Measurements from ENCODE around the gene ATXN2L. TPM values are rescaled to one million over a fixed set of nuclear protein-coding genes. Genes with fewer than 3 reads are reported as not detected.
A peak's percentile ranks its signal among the peaks of the same experiment; 100 is the strongest.

ATXN2L gene
- total RNA-seq, 1 experiment from 2014 or later, result 264 TPM

DNA sequence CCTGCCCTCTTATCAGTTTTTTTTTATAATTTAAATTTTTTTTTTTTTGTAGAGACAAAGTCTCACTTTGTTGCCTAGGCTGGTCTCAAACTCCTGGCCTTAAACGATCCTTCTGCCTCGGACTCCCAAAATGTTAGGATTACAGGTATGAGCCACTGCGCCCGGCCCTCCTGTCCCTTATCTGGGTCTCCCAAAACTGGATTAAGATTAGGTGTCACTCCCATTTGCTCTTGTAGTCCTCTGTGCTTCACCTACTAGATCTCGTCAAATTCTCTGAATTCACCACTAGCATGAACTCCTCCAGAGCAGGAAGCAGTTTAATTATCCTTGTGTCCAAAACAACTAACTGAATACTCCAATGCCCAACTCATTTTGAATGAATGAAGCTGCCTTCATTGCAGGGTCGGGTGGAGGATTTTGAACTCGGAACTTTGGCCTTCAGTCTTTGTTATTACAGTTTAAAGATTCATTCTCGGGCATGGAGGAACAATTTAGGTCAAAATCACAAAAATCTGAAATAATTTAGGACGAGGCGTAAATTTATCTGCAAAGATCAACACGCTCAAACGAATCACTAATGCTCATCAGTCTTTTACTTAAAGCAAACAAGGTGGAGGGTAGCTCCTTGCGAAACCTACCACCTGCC lies 802 bp upstream of the ATXN2L start:
- CTCF ChIA-PET, result interaction anchor here (0.6 to 1.0 kb wide), 2 partner anchors 121 to 123 kb away, joined by 3 to 4 read pairs; no protein-coding TSS in a partner anchor
- Histone ChIP-seq H2AFZ (ENCODE audit: low read depth, low read length, poor library complexity, severe bottlenecking) (no peak overlapping the region), H3K4me3 (replicated peaks in 1 of 2; ENCODE audit: low read depth in 1 of 2, low read length in 2 of 2) (peak overlapping the region; percentile 66 to 72), H3K4me1 (ENCODE audit: control insufficient read depth in 1 of 2, insufficient read depth in 2 of 2, low read length in 2 of 2) (peaks cover 5 to 22% of the 10 kb centered on the region in 2 experiments; a peak in 3 of 4 replicates), H3K4me2 (ENCODE audit: low read length) (peak overlapping the region; percentile 73), H3K36me3 (ENCODE audit: control insufficient read depth in 1 of 2, insufficient read depth in 2 of 2, low read length in 2 of 2) (peaks cover 19 to 21% of the 10 kb centered on the region in 2 experiments), H3K27me3 (ENCODE audit: insufficient read depth, low read length) (no peaks in the 10 kb centered on the region), H3K9ac (ENCODE audit: low read length) (peak overlapping the region; percentile 100), H4K20me1 (ENCODE audit: insufficient read depth) (peaks cover 5% of the 10 kb centered on the region; the same call in 1 of the 2 replicates), H3K9me2 (ENCODE audit: insufficient read depth) (no peaks in the 10 kb centered on the region), H3K27ac (ENCODE audit: low read depth, low read length) (peak overlapping the region; percentile 100), H3K79me2 (ENCODE audit: insufficient read depth, low read length) (peaks cover 46% of the 10 kb centered on the region), H3K9me3 (ENCODE audit: control insufficient read depth in 1 of 2, insufficient read depth in 1 of 2, low read depth in 1 of 2, low read length in 2 of 2) (no peaks in the 10 kb centered on the region)
- no peak for TF ChIP-seq EZH2 (IDR thresholded peaks at IDR 0.05)
- TF ChIP-seq POLR2A (IDR thresholded peaks at IDR 0.05; ENCODE audit: borderline replicate concordance, extremely low read depth, insufficient read depth, insufficient read length), result no peak
- TF ChIP-seq, protein P1, sequence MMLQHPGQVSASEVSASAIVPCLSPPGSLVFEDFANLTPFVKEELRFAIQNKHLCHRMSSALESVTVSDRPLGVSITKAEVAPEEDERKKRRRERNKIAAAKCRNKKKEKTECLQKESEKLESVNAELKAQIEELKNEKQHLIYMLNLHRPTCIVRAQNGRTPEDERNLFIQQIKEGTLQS (IDR thresholded peaks at IDR 0.05), result no peak
- TF ChIP-seq JUND (IDR thresholded peaks at IDR 0.05), result no peak
- no peak for TF ChIP-seq SIN3A (IDR thresholded peaks at IDR 0.05; ENCODE audit: low read depth)
- 0 out of 2 replicates have a peak, but pooled peaks have one; percentile 35 for TF ChIP-seq CEBPB (IDR thresholded peaks at IDR 0.05; ENCODE audit: low read depth)
- TF ChIP-seq, protein P2, sequence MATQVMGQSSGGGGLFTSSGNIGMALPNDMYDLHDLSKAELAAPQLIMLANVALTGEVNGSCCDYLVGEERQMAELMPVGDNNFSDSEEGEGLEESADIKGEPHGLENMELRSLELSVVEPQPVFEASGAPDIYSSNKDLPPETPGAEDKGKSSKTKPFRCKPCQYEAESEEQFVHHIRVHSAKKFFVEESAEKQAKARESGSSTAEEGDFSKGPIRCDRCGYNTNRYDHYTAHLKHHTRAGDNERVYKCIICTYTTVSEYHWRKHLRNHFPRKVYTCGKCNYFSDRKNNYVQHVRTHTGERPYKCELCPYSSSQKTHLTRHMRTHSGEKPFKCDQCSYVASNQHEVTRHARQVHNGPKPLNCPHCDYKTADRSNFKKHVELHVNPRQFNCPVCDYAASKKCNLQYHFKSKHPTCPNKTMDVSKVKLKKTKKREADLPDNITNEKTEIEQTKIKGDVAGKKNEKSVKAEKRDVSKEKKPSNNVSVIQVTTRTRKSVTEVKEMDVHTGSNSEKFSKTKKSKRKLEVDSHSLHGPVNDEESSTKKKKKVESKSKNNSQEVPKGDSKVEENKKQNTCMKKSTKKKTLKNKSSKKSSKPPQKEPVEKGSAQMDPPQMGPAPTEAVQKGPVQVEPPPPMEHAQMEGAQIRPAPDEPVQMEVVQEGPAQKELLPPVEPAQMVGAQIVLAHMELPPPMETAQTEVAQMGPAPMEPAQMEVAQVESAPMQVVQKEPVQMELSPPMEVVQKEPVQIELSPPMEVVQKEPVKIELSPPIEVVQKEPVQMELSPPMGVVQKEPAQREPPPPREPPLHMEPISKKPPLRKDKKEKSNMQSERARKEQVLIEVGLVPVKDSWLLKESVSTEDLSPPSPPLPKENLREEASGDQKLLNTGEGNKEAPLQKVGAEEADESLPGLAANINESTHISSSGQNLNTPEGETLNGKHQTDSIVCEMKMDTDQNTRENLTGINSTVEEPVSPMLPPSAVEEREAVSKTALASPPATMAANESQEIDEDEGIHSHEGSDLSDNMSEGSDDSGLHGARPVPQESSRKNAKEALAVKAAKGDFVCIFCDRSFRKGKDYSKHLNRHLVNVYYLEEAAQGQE (IDR thresholded peaks at IDR 0.05; ENCODE audit: low read depth), result no peak
- TF ChIP-seq YY1 (IDR thresholded peaks at IDR 0.05; ENCODE audit: extremely low read depth, insufficient replicate concordance, low read depth, low read length), result no peak
- TF ChIP-seq, protein P3, sequence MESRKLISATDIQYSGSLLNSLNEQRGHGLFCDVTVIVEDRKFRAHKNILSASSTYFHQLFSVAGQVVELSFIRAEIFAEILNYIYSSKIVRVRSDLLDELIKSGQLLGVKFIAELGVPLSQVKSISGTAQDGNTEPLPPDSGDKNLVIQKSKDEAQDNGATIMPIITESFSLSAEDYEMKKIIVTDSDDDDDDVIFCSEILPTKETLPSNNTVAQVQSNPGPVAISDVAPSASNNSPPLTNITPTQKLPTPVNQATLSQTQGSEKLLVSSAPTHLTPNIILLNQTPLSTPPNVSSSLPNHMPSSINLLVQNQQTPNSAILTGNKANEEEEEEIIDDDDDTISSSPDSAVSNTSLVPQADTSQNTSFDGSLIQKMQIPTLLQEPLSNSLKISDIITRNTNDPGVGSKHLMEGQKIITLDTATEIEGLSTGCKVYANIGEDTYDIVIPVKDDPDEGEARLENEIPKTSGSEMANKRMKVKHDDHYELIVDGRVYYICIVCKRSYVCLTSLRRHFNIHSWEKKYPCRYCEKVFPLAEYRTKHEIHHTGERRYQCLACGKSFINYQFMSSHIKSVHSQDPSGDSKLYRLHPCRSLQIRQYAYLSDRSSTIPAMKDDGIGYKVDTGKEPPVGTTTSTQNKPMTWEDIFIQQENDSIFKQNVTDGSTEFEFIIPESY (IDR thresholded peaks at IDR 0.05; ENCODE audit: extremely low read depth, insufficient replicate concordance, low read length), result no peak
- ATAC-seq (no peak), DNase-seq (ENCODE audit: low read depth, low spot score) (no peak)
- RAD21 ChIA-PET (ENCODE audit: low non-redundant PET in 1 of 2, low total read pairs in 2 of 2, uncharacterized antibody in 2 of 2, unreplicated experiment in 2 of 2), result interaction anchor here in 1 of 2 experiments (0.6 kb wide), 1 partner anchor 10 kb away, joined by 3 read pairs; no protein-coding TSS in a partner anchor
- BruUV-seq (replicated peaks), result TSS peak; percentile 82
- POLR2A ChIA-PET, result interaction anchor here (0.7 to 3.3 kb wide), 6 partner anchors 9 to 212 kb away, joined by 3 to 20 read pairs (median 4); partner anchors contain the start of genes NFATC2IP, SH2B1, SULT1A1 and TUFM
- intact Hi-C loops (cut with micrococcal nuclease), result no loop called here
